ENCODE results near the gene AARSD1. TPM values are rescaled to one million over a fixed set of nuclear protein-coding genes. Genes with fewer than 3 reads are reported as not detected.
"Not testable (repeated sequence)": the region's sequence is repeated elsewhere in the genome, so short reads cannot be mapped to it uniquely, and the experiment has no call there.

Gene AARSD1
- total RNA-seq, 2 donors from 2014 or later = 50.7 to 52.2 TPM

- not testable (repeated sequence) for ATAC-seq (replicated peaks in 1 of 2); H3K4me3 Mint-ChIP-seq; H3K27me3 Mint-ChIP-seq (ENCODE audit: low read depth); H3K9me3 Mint-ChIP-seq; H3K27ac Mint-ChIP-seq; DNase-seq
- H3K36me3 Mint-ChIP-seq (ENCODE audit: insufficient read depth in 2 of 2) = peaks cover 5 to 13% of the 10 kb centered on the region in 2 donors
- peaks cover 16% of the 10 kb centered on the region for H3K4me1 Mint-ChIP-seq (ENCODE audit: low read depth)
These were observed 29.7 kb upstream of the AARSD1 start for GRCh38 chr17:42993913-42994312.

- ATAC-seq (replicated peaks in 1 of 2) (no peak), DNase-seq (no peak)
- Mint-ChIP-seq H3K4me1 (ENCODE audit: low read depth) (peaks cover 12% of the 10 kb centered on the region), H3K4me3 (no peak overlapping the region), H3K27me3 (ENCODE audit: low read depth) (no peaks in the 10 kb centered on the region), H3K9me3 (no peaks in the 10 kb centered on the region), H3K36me3 (ENCODE audit: insufficient read depth in 2 of 2) (peaks cover 2 to 14% of the 10 kb centered on the region in 2 donors), H3K27ac (no peak overlapping the region)
These were observed 28.6 kb upstream of the AARSD1 start for GRCh38 chr17:42992872-42993271.

- Mint-ChIP-seq H3K4me3 (no peak overlapping the region), H3K27me3 (ENCODE audit: low read depth) (no peaks in the 10 kb centered on the region), H3K27ac (no peak overlapping the region), H3K4me1 (ENCODE audit: low read depth) (peaks cover 5% of the 10 kb centered on the region), H3K9me3 (no peaks in the 10 kb centered on the region), H3K36me3 (ENCODE audit: insufficient read depth in 2 of 2) (peaks cover 2 to 14% of the 10 kb centered on the region in 2 donors)
- no peak for ATAC-seq (replicated peaks in 1 of 2)
- no peak for DNase-seq
These were observed 27.2 kb upstream of the AARSD1 start for GRCh38 chr17:42991471-42991870.

GRCh38 chr17:42989726-42990652, 25.7 kb upstream of the AARSD1 start:
- Mint-ChIP-seq H3K36me3 (ENCODE audit: insufficient read depth in 2 of 2) (peaks cover 4 to 16% of the 10 kb centered on the region in 2 donors), H3K27me3 (ENCODE audit: low read depth) (no peaks in the 10 kb centered on the region), H3K9me3 (no peaks in the 10 kb centered on the region), H3K4me1 (ENCODE audit: low read depth) (peaks cover 8% of the 10 kb centered on the region), H3K27ac (no peak overlapping the region), H3K4me3 (no peak overlapping the region)
- DNase-seq = no peak
- no peak for ATAC-seq (replicated peaks in 1 of 2)

- Mint-ChIP-seq H3K9me3 (no peaks in the 10 kb centered on the region), H3K27me3 (ENCODE audit: low read depth) (no peaks in the 10 kb centered on the region), H3K27ac (no peak overlapping the region), H3K4me1 (ENCODE audit: low read depth) (peaks cover 9% of the 10 kb centered on the region), H3K4me3 (no peak overlapping the region), H3K36me3 (ENCODE audit: insufficient read depth in 2 of 2) (peaks cover 4 to 16% of the 10 kb centered on the region in 2 donors)
- DNase-seq (no peak), ATAC-seq (replicated peaks in 1 of 2) (no peak)
These were observed 24.9 kb upstream of the AARSD1 start for GRCh38 chr17:42989141-42989540.

- Mint-ChIP-seq H3K36me3 (ENCODE audit: insufficient read depth in 2 of 2) (peaks cover 5 to 16% of the 10 kb centered on the region in 2 donors), H3K27ac (no peak overlapping the region)
These were observed 21.0 kb upstream of the AARSD1 start for GRCh38 chr17:42985225-42985624.

GRCh38 chr17:42982266-42982665, 18.0 kb upstream of the AARSD1 start:
- H3K27ac Mint-ChIP-seq = peak overlapping the region; percentile 19
- peak overlapping the region; percentile 83 to 86 for H3K4me3 Mint-ChIP-seq

More at GRCh38 chr17:42985225-42985624, 21.0 kb upstream of the AARSD1 start:
- no peak overlapping the region for H3K4me3 Mint-ChIP-seq
- H3K4me1 Mint-ChIP-seq (ENCODE audit: low read depth) = peaks cover 32% of the 10 kb centered on the region
- no peak for ATAC-seq (replicated peaks in 1 of 2)
- no peaks in the 10 kb centered on the region for H3K9me3 Mint-ChIP-seq
- no peak for DNase-seq
- no peaks in the 10 kb centered on the region for H3K27me3 Mint-ChIP-seq (ENCODE audit: low read depth)

GRCh38 chr17:42980766-42981397, 16.6 kb upstream of the AARSD1 start:
- H3K27me3 Mint-ChIP-seq (ENCODE audit: low read depth) = no peaks in the 10 kb centered on the region
- peaks cover 44% of the 10 kb centered on the region for H3K4me1 Mint-ChIP-seq (ENCODE audit: low read depth)
- peak overlapping the region; percentile 83 for H3K27ac Mint-ChIP-seq
- H3K36me3 Mint-ChIP-seq (ENCODE audit: insufficient read depth in 2 of 2) = peaks cover 5 to 8% of the 10 kb centered on the region in 2 donors
- H3K9me3 Mint-ChIP-seq = no peaks in the 10 kb centered on the region
- DNase-seq (peak; percentile 76 to 84), ATAC-seq (replicated peaks in 1 of 2) (peak; percentile 87 to 89)
- peak overlapping the region; percentile 83 to 86 for H3K4me3 Mint-ChIP-seq

More at GRCh38 chr17:42982266-42982665, 18.0 kb upstream of the AARSD1 start:
- Mint-ChIP-seq H3K4me1 (ENCODE audit: low read depth) (peaks cover 44% of the 10 kb centered on the region), H3K36me3 (ENCODE audit: insufficient read depth in 2 of 2) (peaks cover 5 to 8% of the 10 kb centered on the region in 2 donors), H3K9me3 (no peaks in the 10 kb centered on the region), H3K27me3 (ENCODE audit: low read depth) (no peaks in the 10 kb centered on the region)
- ATAC-seq (replicated peaks in 1 of 2) (no peak), DNase-seq (no peak)

- Mint-ChIP-seq H3K27ac (peak within 1 kb of the TSS; percentile 83), H3K4me1 (ENCODE audit: low read depth) (peaks cover 44% of the 10 kb centered on the region), H3K36me3 (ENCODE audit: insufficient read depth in 2 of 2) (peaks cover 5 to 7% of the 10 kb centered on the region in 2 donors), H3K9me3 (no peaks in the 10 kb centered on the region), H3K27me3 (ENCODE audit: low read depth) (no peaks in the 10 kb centered on the region), H3K4me3 (peak within 1 kb of the TSS; percentile 94 to 99)
- DNase-seq = peak; percentile 91 to 93
- peak; percentile 85 to 86 for ATAC-seq (replicated peaks in 1 of 2)
These were observed 16.1 kb upstream of the AARSD1 start, which contains the start of gene RUNDC1 for GRCh38 chr17:42980274-42980765. Gene RUNDC1 (plus strand): TSS chr17:42980565. CDS start chr17:42980577, 12 bp downstream.

- H3K36me3 Mint-ChIP-seq (ENCODE audit: insufficient read depth in 2 of 2) = peaks cover 3 to 7% of the 10 kb centered on the region in 2 donors
- H3K27ac Mint-ChIP-seq = peak within 1 kb of the TSS; percentile 83
- DNase-seq (peak; percentile 33 to 46), ATAC-seq (replicated peaks in 1 of 2) (peak; percentile 56 to 58)
- H3K27me3 Mint-ChIP-seq (ENCODE audit: low read depth) = no peaks in the 10 kb centered on the region
- peak within 1 kb of the TSS; percentile 94 to 99 for H3K4me3 Mint-ChIP-seq
- peaks cover 39% of the 10 kb centered on the region for H3K4me1 Mint-ChIP-seq (ENCODE audit: low read depth)
- no peaks in the 10 kb centered on the region for H3K9me3 Mint-ChIP-seq
These were observed 15.4 kb upstream of the AARSD1 start, which contains the start of gene PTGES3L for GRCh38 chr17:42979511-42980273. Gene PTGES3L (minus strand): TSS chr17:42980080. CDS start chr17:42980053, 27 bp downstream.

- H3K9me3 Mint-ChIP-seq; H3K4me3 Mint-ChIP-seq; H3K36me3 Mint-ChIP-seq (ENCODE audit: insufficient read depth in 2 of 2); ATAC-seq (replicated peaks in 1 of 2); DNase-seq; H3K27ac Mint-ChIP-seq; H3K27me3 Mint-ChIP-seq (ENCODE audit: low read depth): not testable (repeated sequence)
- H3K4me1 Mint-ChIP-seq (ENCODE audit: low read depth) = peaks cover 13% of the 10 kb centered on the region
These were observed 11.4 kb upstream of the AARSD1 start for GRCh38 chr17:42975701-42976100.

GRCh38 chr17:42975265-42975664, 11.0 kb upstream of the AARSD1 start:
- Mint-ChIP-seq H3K4me1 (ENCODE audit: low read depth) (peaks cover 13% of the 10 kb centered on the region), H3K27ac (no peak overlapping the region), H3K27me3 (ENCODE audit: low read depth) (no peaks in the 10 kb centered on the region), H3K9me3 (no peaks in the 10 kb centered on the region), H3K4me3 (no peak overlapping the region), H3K36me3 (ENCODE audit: insufficient read depth in 2 of 2) (no peaks in the 10 kb centered on the region)
- ATAC-seq (replicated peaks in 1 of 2) (no peak), DNase-seq (no peak)
